H9 (cell line): ENCODE results near the gene CREB1. TPM values are rescaled to one million over a fixed set of nuclear protein-coding genes. Genes with fewer than 3 reads are reported as not detected.

Experiments
- DNase-seq: peaks from one replicate; pipeline ENCODE4 v3.0.0-alpha.2; 2017
- H2AFZ ChIP-seq: one replicate; pipeline ENCODE4 v1.6.1; 2013; ENCODE audit warnings: mild to moderate bottlenecking, low read length, control low read depth, moderate library complexity
- H2AK5ac ChIP-seq: 2 replicates; pipeline ENCODE4 v1.6.1; 2013; ENCODE audit warnings: low read length, control low read depth, mixed read lengths; ENCODE audit not compliant: insufficient read length
- H2BK120ac ChIP-seq: one replicate; pipeline ENCODE4 v1.6.1; 2013; ENCODE audit warnings: low read depth, mild to moderate bottlenecking, low read length, control low read depth, inconsistent platforms; ENCODE audit not compliant: poor library complexity, severe bottlenecking
- H2BK12ac ChIP-seq: 2 replicates; pipeline ENCODE4 v1.6.1; 2013; ENCODE audit warnings: low read length, control low read depth, mixed read lengths, low read depth; ENCODE audit not compliant: insufficient read length
- H2BK15ac ChIP-seq: 2 replicates; pipeline ENCODE4 v1.6.1; 2013; ENCODE audit warnings: low read depth, low read length, control low read depth
- H2BK20ac ChIP-seq: one replicate; pipeline ENCODE4 v1.6.1; 2013; ENCODE audit warnings: low read depth, mild to moderate bottlenecking, low read length, control low read depth, inconsistent platforms; ENCODE audit not compliant: poor library complexity, severe bottlenecking
- H2BK5ac ChIP-seq: 2 replicates; pipeline ENCODE4 v1.6.1; 2013; ENCODE audit warnings: low read length, control low read depth, mixed read lengths; ENCODE audit not compliant: insufficient read length
- H3K14ac ChIP-seq: 2 replicates; pipeline ENCODE4 v1.6.1; 2013; ENCODE audit warnings: low read length, control low read depth; ENCODE audit not compliant: insufficient read depth
- H3K18ac ChIP-seq: 2 replicates; pipeline ENCODE4 v1.6.1; 2013; ENCODE audit warnings: low read depth, mild to moderate bottlenecking, mixed read lengths, low read length, control low read depth; ENCODE audit not compliant: insufficient read length
- H3K23ac ChIP-seq: 2 replicates; pipeline ENCODE4 v1.6.1; 2013; ENCODE audit warnings: low read length, control low read depth, mixed read lengths, low read depth; ENCODE audit not compliant: insufficient read length
- H3K23me2 ChIP-seq: 2 replicates; pipeline ENCODE4 v1.6.1; 2013; ENCODE audit warnings: low read depth, mild to moderate bottlenecking, mixed read lengths, low read length, control low read depth; ENCODE audit not compliant: insufficient read length, poor library complexity, severe bottlenecking
- H3K27ac ChIP-seq: 2 replicates; pipeline ENCODE4 v1.5.1; 2013; ENCODE audit warnings: low read length, control low read depth, mixed read lengths, low read depth; ENCODE audit not compliant: insufficient read length
- H3K27me3 ChIP-seq: 2 replicates; pipeline ENCODE4 v1.6.1; 2013; ENCODE audit warnings: low read length, control low read depth, inconsistent platforms; ENCODE audit not compliant: insufficient read depth
- H3K4ac ChIP-seq: 2 replicates; pipeline ENCODE4 v1.6.1; 2013; ENCODE audit warnings: low read depth, mild to moderate bottlenecking, control low read depth, inconsistent platforms, low read length, moderate library complexity
- H3K4me1 ChIP-seq: 2 replicates; pipeline ENCODE4 v1.6.1; 2013; ENCODE audit warnings: low read length, control low read depth, inconsistent platforms; ENCODE audit not compliant: insufficient read depth
- H3K4me2 ChIP-seq: 2 replicates; pipeline ENCODE4 v1.6.1; 2013; ENCODE audit warnings: low read length, control low read depth, mixed read lengths; ENCODE audit not compliant: insufficient read length, insufficient read depth
- H3K56ac ChIP-seq: 2 replicates; pipeline ENCODE4 v1.6.1; 2013; ENCODE audit warnings: low read depth, mild to moderate bottlenecking, mixed read lengths, low read length, control low read depth; ENCODE audit not compliant: insufficient read length
- H3K79me1 ChIP-seq: 2 replicates; pipeline ENCODE4 v1.6.1; 2013; ENCODE audit warnings: low read depth, mild to moderate bottlenecking, moderate library complexity, low read length, control low read depth, inconsistent platforms; ENCODE audit not compliant: insufficient read depth, poor library complexity, severe bottlenecking
- H3K79me2 ChIP-seq: 2 replicates; pipeline ENCODE4 v1.6.1; 2013; ENCODE audit warnings: low read length, control low read depth, inconsistent platforms; ENCODE audit not compliant: insufficient read depth
- H3K9ac ChIP-seq: 2 replicates; pipeline ENCODE4 v1.6.1; 2013; ENCODE audit warnings: low read length, control low read depth, mixed read lengths; ENCODE audit not compliant: insufficient read length; ENCODE audit errors: extremely low read depth
- H3K9me3 ChIP-seq: one replicate; pipeline ENCODE4 v1.6.1; 2013; ENCODE audit warnings: low read depth, low read length, inconsistent platforms; ENCODE audit not compliant: control insufficient read depth
- H3T11ph ChIP-seq: one replicate; pipeline ENCODE4 v1.6.1; 2013; ENCODE audit warnings: mild to moderate bottlenecking, low read length, control low read depth, inconsistent platforms
- H4K20me1 ChIP-seq: one replicate; pipeline ENCODE4 v1.6.1; 2013; ENCODE audit not compliant: control insufficient read depth, insufficient read length, insufficient read depth
- H4K5ac ChIP-seq: 2 replicates; pipeline ENCODE4 v1.6.1; 2013; ENCODE audit warnings: low read depth, mild to moderate bottlenecking, mixed read lengths, low read length, control low read depth; ENCODE audit not compliant: insufficient read length
- H4K8ac ChIP-seq: replicated peaks from 2 replicates; pipeline ENCODE4 v1.6.1; 2013; ENCODE audit warnings: low read length, control low read depth, mixed read lengths, low read depth; ENCODE audit not compliant: insufficient read length
- H4K91ac ChIP-seq: 2 replicates; pipeline ENCODE4 v1.6.1; 2013; ENCODE audit warnings: low read depth, mild to moderate bottlenecking, moderate library complexity, mixed read lengths, low read length, control low read depth; ENCODE audit not compliant: insufficient read length
- H3K27ac Mint-ChIP-seq, 3 experiments: 2 replicates in 2 of 3; 3 replicates in 1 of 3; pipeline ENCODE4 v1.8.0; 2020 to 2021; ENCODE audit warnings: mixed read lengths in 3 of 3, mild to moderate bottlenecking in 1 of 3, moderate library complexity in 1 of 3
- H3K27me3 Mint-ChIP-seq: 2 replicates; pipeline ENCODE4 v1.8.0; 2021; ENCODE audit warnings: low read depth, mild to moderate bottlenecking, moderate library complexity, mixed read lengths
- H3K36me3 Mint-ChIP-seq, 3 experiments: 2 replicates in 2 of 3; 3 replicates in 1 of 3; pipeline ENCODE4 v1.8.0; 2020 to 2021; ENCODE audit warnings: low read depth in 3 of 3, mixed read lengths in 3 of 3; ENCODE audit not compliant: insufficient read depth in 1 of 3
- H3K4me1 Mint-ChIP-seq, 2 experiments: 2 replicates each; pipeline ENCODE4 v1.8.0; 2020; ENCODE audit warnings: mixed read lengths in 2 of 2
- H3K4me3 Mint-ChIP-seq, 2 experiments: 2 replicates in 1 of 2; 3 replicates in 1 of 2; pipeline ENCODE4 v1.8.0; 2020 to 2021; ENCODE audit warnings: mild to moderate bottlenecking in 2 of 2, mixed read lengths in 2 of 2, moderate library complexity in 1 of 2
- H3K9me3 Mint-ChIP-seq, 2 experiments: 2 replicates in 1 of 2; 3 replicates in 1 of 2; pipeline ENCODE4 v1.8.0; 2020; ENCODE audit warnings: mild to moderate bottlenecking in 2 of 2, mixed read lengths in 2 of 2, moderate library complexity in 1 of 2
- CTCF ChIP-seq: fragments of 200-600 bp; sonication (generic); conservative IDR thresholded peaks from 3 replicates; pipeline ENCODE4 v1.8.0; 2021; ENCODE audit warnings: antibody characterized with exemption, mild to moderate bottlenecking
- WGBS: extraction: QIAGEN DNeasy Blood & Tissue Kit; methylation state at CpG from one replicate; pipeline ENCODE4 v1.1.7; 2013; ENCODE audit warnings: missing lambda C conversion rate, low lambda C conversion rate, mixed read lengths; ENCODE audit not compliant: insufficient read length; ENCODE audit errors: extremely low coverage; 5-methylcytosine and 5-hydroxymethylcytosine counted together
- total RNA-seq: library from RNA; stranded (reverse); gene quantifications from 2 replicates; pipeline ENCODE4 v1.2.1, GENCODE V29; 2021

The CREB1 gene
- total RNA-seq, 1 experiment from 2014 or later, result 103 TPM

- H3K4me3 Mint-ChIP-seq, result no peak overlapping the region
- H3K9ac ChIP-seq, result no peak overlapping the region
- no peak overlapping the region for H3K27ac ChIP-seq
- no peak for TF ChIP-seq CTCF
- no peaks in the 10 kb centered on the region for H3K27me3 ChIP-seq
- no peaks in the 10 kb centered on the region for H3K9me3 Mint-ChIP-seq
- H3T11ph ChIP-seq, result no peak overlapping the region
- H3K4me2 ChIP-seq, result no peak overlapping the region
- H2BK12ac ChIP-seq, result no peak overlapping the region
- no peak overlapping the region for H3K4ac ChIP-seq
- no peak overlapping the region for H2AFZ ChIP-seq
- no peaks in the 10 kb centered on the region for H3K4me1 ChIP-seq
- H2BK15ac ChIP-seq, result no peak overlapping the region
- H2BK20ac ChIP-seq, result no peak overlapping the region
- no peak overlapping the region for H4K8ac ChIP-seq
- no peak overlapping the region for H2BK5ac ChIP-seq
- no peaks in the 10 kb centered on the region for H3K27me3 Mint-ChIP-seq
- no peak overlapping the region for H4K91ac ChIP-seq
- no peaks in the 10 kb centered on the region for H3K79me2 ChIP-seq
- H3K14ac ChIP-seq, result no peak overlapping the region
- no peak overlapping the region for H3K23ac ChIP-seq
- H2AK5ac ChIP-seq, result no peak overlapping the region
- no peaks in the 10 kb centered on the region for H3K36me3 Mint-ChIP-seq
- H4K20me1 ChIP-seq, result no peaks in the 10 kb centered on the region
- H3K79me1 ChIP-seq, result no peaks in the 10 kb centered on the region
- H2BK120ac ChIP-seq, result no peak overlapping the region
- no peak overlapping the region for H3K56ac ChIP-seq
- DNase-seq, result no peak
- WGBS, result no CpG with 5 or more reads among the region's 10 CpGs
- H3K18ac ChIP-seq, result no peak overlapping the region
- no peak overlapping the region; a peak in 1 of 7 replicates for H3K27ac Mint-ChIP-seq
- no peaks in the 10 kb centered on the region for H3K9me3 ChIP-seq
- H3K4me1 Mint-ChIP-seq, result peaks cover 9 to 12% of the 10 kb centered on the region in 2 experiments
- H4K5ac ChIP-seq, result no peak overlapping the region
- H3K23me2 ChIP-seq, result no peaks in the 10 kb centered on the region
These were observed 45.0 kb upstream of the CREB1 start for GRCh38 chr2:207484444-207485391.
